ENCODE results near the gene NELL1. TPM values are rescaled to one million over a fixed set of nuclear protein-coding genes. Genes with fewer than 3 reads are reported as not detected.

The NELL1 gene
- total and polyA plus RNA-seq, 2 experiments from 2014 or later: 1.6 TPM; not detected in 1

- TF ChIP-seq CTCF (conservative IDR thresholded peaks at IDR 0.05; ENCODE audit: low read depth in 2 of 2) (no peak), ETS1 (IDR thresholded peaks at IDR 0.05) (no peak), STAT1 (IDR thresholded peaks at IDR 0.05; ENCODE audit: unreplicated experiment) (no peak), POLR2AphosphoS5 (IDR thresholded peaks at IDR 0.05; ENCODE audit: low read depth) (no peak), CREB1 (CRISPR knock-in tag; IDR thresholded peaks at IDR 0.05; ENCODE audit: low read depth) (no peak)
Observed at GRCh38 chr11:20631519-20632168, 37.7 kb upstream of the NELL1 start (continued).

- no peak for DNase-seq (ENCODE audit: low spot score)
- Histone ChIP-seq H3K27me3 (ENCODE audit: insufficient read depth) (no peaks in the 10 kb centered on the region), H3K27ac (ENCODE audit: low read depth) (no peak overlapping the region), H3K79me2 (replicated peaks; ENCODE audit: insufficient read depth) (no peaks in the 10 kb centered on the region), H3K4me2 (no peak overlapping the region), H3F3A (replicated peaks; ENCODE audit: low read depth) (no peaks in the 10 kb centered on the region), H4K20me1 (replicated peaks; ENCODE audit: insufficient read depth) (no peaks in the 10 kb centered on the region), H3K9me2 (ENCODE audit: insufficient read depth) (no peaks in the 10 kb centered on the region; the same call in 1 of the 2 replicates), H3K4me1 (ENCODE audit: insufficient read depth) (peaks cover 7% of the 10 kb centered on the region; the same call in 1 of the 2 replicates), H3K4me3 (no peak overlapping the region), H3K36me3 (ENCODE audit: insufficient read depth) (no peaks in the 10 kb centered on the region), H2AFZ (no peak overlapping the region; the same call in 1 of the 2 replicates)
- H3K36me3 Mint-ChIP-seq (ENCODE audit: low read depth): no peaks in the 10 kb centered on the region
- peaks cover 16% of the 10 kb centered on the region for H3K4me1 Mint-ChIP-seq
- no peak for ATAC-seq
- peaks cover 1% of the 10 kb centered on the region for H3K27me3 Mint-ChIP-seq (ENCODE audit: insufficient read depth, low read depth, poor library complexity)
- no peak overlapping the region for H3K27ac Mint-ChIP-seq
- H3K9me3 Mint-ChIP-seq: no peaks in the 10 kb centered on the region; the same call in 2 of the 3 replicates
- H3K4me3 Mint-ChIP-seq: no peak overlapping the region
- no peak for TF ChIP-seq EZH2 (IDR thresholded peaks at IDR 0.05; ENCODE audit: low read depth, unreplicated experiment)
- no peak for TF ChIP-seq JUNB (IDR thresholded peaks at IDR 0.05; ENCODE audit: unreplicated experiment)
- no peak for TF ChIP-seq CREB1 (CRISPR knock-in tag; IDR thresholded peaks at IDR 0.05; ENCODE audit: low read depth)
- TF ChIP-seq ZNF462 (CRISPR knock-in tag; IDR thresholded peaks at IDR 0.05): no peak
- no peak for TF ChIP-seq NANOG (IDR thresholded peaks at IDR 0.05; ENCODE audit: borderline replicate concordance)
- TF ChIP-seq ETS1 (IDR thresholded peaks at IDR 0.05): no peak
- no peak for TF ChIP-seq ZNF114 (CRISPR knock-in tag; IDR thresholded peaks at IDR 0.05)
- TF ChIP-seq REST (IDR thresholded peaks at IDR 0.05; ENCODE audit: unreplicated experiment): no peak
Observed at GRCh38 chr11:20632169-20632532, 37.2 kb upstream of the NELL1 start.

Data from GM23338 (cell line).